Hematopoietic multipotent progenitor cell treated with erythropoietin and hydrocortisone succinate and interleukin-3 and kit ligand, for 4 days (in vitro differentiated cells): ENCODE measurements around the gene P2RY14.

Source experiments
- DNase-seq: peaks from one replicate; pipeline ENCODE4 v3.0.0-alpha.2; 2015

The P2RY14 gene

GRCh38 chr3:151171145-151171757 lies 107.1 kb downstream of the P2RY14 start:
- peak; percentile 70 for DNase-seq

GRCh38 chr3:151169948-151170679 lies 108.2 kb downstream of the P2RY14 start:
- peak; percentile 83 for DNase-seq

GRCh38 chr3:151169262-151169947 lies 108.9 kb downstream of the P2RY14 start:
- DNase-seq: peak; percentile 79

GRCh38 chr3:151168269-151169094 lies 109.9 kb downstream of the P2RY14 start:
- DNase-seq: peak; percentile 72

- peak; percentile 38 for DNase-seq
Observed at GRCh38 chr3:151166161-151166560, 112.2 kb downstream of the P2RY14 start.

GRCh38 chr3:151165226-151165625 lies 113.1 kb downstream of the P2RY14 start:
- DNase-seq: no peak
